SU-DHL-6 (cell line): ENCODE data around the gene PLEKHB2.

Source experiments
- H2AFZ ChIP-seq: fragments of 200-600 bp; sonication (generic); 2 replicates; pipeline ENCODE4 v1.6.1; 2014; ENCODE audit warnings: low read depth, mild to moderate bottlenecking, moderate library complexity, mixed read lengths, antibody characterized with exemption, low read length; ENCODE audit not compliant: severe bottlenecking
- H3F3A ChIP-seq: fragments of 200-600 bp; shearing (Covaris generic); 2 replicates; pipeline ENCODE4 v1.6.0; 2016; ENCODE audit warnings: antibody characterized with exemption, mild to moderate bottlenecking; ENCODE audit not compliant: insufficient read depth
- H3K27ac ChIP-seq: fragments of 200-600 bp; sonication (generic); 2 replicates; pipeline ENCODE4 v1.5.1; 2016; ENCODE audit warnings: low read depth, mild to moderate bottlenecking, low read length, moderate library complexity, mixed read lengths
- H3K27me3 ChIP-seq: fragments of 200-600 bp; sonication (generic), shearing (Covaris generic); 2 replicates; pipeline ENCODE4 v1.6.0; 2014; ENCODE audit warnings: mild to moderate bottlenecking, low read length
- H3K36me3 ChIP-seq: fragments of 200-600 bp; sonication (generic); 2 replicates; pipeline ENCODE4 v1.6.1; 2014; ENCODE audit warnings: mild to moderate bottlenecking, low read length, mixed read lengths
- H3K4me2 ChIP-seq: fragments of 300-600, 200-600 bp; shearing (Covaris generic), sonication (generic); 2 replicates; pipeline ENCODE4 v1.6.0; 2014; ENCODE audit warnings: low read length, low read depth, mild to moderate bottlenecking; ENCODE audit not compliant: poor library complexity, severe bottlenecking
- H3K4me3 ChIP-seq: fragments of 200-600 bp; sonication (generic); 2 replicates; pipeline ENCODE4 v1.5.1; 2014; ENCODE audit warnings: antibody characterized with exemption, low read length, mild to moderate bottlenecking, mixed read lengths; ENCODE audit not compliant: insufficient read depth, poor library complexity, severe bottlenecking
- H3K79me2 ChIP-seq: fragments of 200-600 bp; sonication (generic); 2 replicates; pipeline ENCODE4 v1.6.1; 2014; ENCODE audit warnings: mild to moderate bottlenecking, low read length, moderate library complexity; ENCODE audit not compliant: insufficient read depth
- H3K9ac ChIP-seq: fragments of 200-600 bp; sonication (generic); 2 replicates; pipeline ENCODE4 v1.7.0; 2014; ENCODE audit warnings: mild to moderate bottlenecking, low read length
- H3K9me2 ChIP-seq: fragments of 200-600 bp; sonication (generic); replicated peaks from 2 replicates; pipeline ENCODE4 v1.6.1; 2014; ENCODE audit warnings: low read length; ENCODE audit not compliant: insufficient read depth
- H3K9me3 ChIP-seq: fragments of 200-600 bp; sonication (generic); 2 replicates; pipeline ENCODE4 v1.6.1; 2014; ENCODE audit warnings: low read length, mixed read lengths; ENCODE audit not compliant: insufficient read depth
- H4K20me1 ChIP-seq: fragments of 200-600 bp; sonication (generic); 2 replicates; pipeline ENCODE4 v1.6.1; 2014; ENCODE audit warnings: low read depth, mild to moderate bottlenecking, antibody characterized with exemption, low read length, moderate library complexity, mixed read lengths
- EZH2phosphoT487 ChIP-seq: fragments of 200-600 bp; sonication (generic), shearing (Covaris generic); conservative IDR thresholded peaks from 2 replicates; pipeline ENCODE4 v1.6.1; 2018; ENCODE audit warnings: mild to moderate bottlenecking, antibody characterized with exemption, low read length, moderate library complexity, mixed read lengths
- TF ChIP-seq, protein P1 (sequence below): fragments of 200-600 bp; sonication (generic); IDR thresholded peaks from one replicate; pipeline ENCODE4 v1.5.1; 2017; ENCODE audit warnings: antibody characterized with exemption, mild to moderate bottlenecking, low read length, moderate library complexity; ENCODE audit not compliant: insufficient read depth, poor library complexity, severe bottlenecking

PLEKHB2 gene

DNA sequence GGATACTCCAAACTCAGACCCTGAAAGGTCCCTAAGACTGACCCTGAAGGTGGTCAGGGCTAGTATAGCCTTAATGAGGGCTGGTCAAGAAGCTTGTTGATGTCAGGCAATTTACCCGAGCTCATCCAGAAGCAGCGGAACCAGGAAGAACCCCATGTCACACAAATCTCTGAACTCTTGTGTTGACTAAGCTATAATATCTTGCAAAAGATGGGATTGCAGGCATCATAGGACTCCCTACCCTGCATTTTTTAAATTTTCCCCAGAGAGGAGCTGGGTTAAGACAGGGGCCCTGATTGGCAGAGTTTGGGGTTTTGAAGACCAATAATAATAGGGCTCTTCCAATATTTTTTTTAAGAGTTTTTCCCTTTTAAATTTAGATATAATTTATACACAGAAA lies 2.0 kb upstream of the PLEKHB2 start:
- Histone ChIP-seq H3K4me3 (no peak overlapping the region), H3F3A (peaks cover 9% of the 10 kb centered on the region; the same call in 1 of the 2 replicates), H2AFZ (peak overlapping the region; percentile 29), H4K20me1 (no peaks in the 10 kb centered on the region; the same call in 1 of the 2 replicates), H3K4me2 (no peak overlapping the region), H3K9me3 (no peaks in the 10 kb centered on the region), H3K27me3 (no peaks in the 10 kb centered on the region), H3K9ac (no peak overlapping the region), H3K27ac (no peak overlapping the region), H3K36me3 (no peaks in the 10 kb centered on the region), H3K9me2 (no peaks in the 10 kb centered on the region), H3K79me2 (peaks cover 30% of the 10 kb centered on the region)
- TF ChIP-seq, protein P1, sequence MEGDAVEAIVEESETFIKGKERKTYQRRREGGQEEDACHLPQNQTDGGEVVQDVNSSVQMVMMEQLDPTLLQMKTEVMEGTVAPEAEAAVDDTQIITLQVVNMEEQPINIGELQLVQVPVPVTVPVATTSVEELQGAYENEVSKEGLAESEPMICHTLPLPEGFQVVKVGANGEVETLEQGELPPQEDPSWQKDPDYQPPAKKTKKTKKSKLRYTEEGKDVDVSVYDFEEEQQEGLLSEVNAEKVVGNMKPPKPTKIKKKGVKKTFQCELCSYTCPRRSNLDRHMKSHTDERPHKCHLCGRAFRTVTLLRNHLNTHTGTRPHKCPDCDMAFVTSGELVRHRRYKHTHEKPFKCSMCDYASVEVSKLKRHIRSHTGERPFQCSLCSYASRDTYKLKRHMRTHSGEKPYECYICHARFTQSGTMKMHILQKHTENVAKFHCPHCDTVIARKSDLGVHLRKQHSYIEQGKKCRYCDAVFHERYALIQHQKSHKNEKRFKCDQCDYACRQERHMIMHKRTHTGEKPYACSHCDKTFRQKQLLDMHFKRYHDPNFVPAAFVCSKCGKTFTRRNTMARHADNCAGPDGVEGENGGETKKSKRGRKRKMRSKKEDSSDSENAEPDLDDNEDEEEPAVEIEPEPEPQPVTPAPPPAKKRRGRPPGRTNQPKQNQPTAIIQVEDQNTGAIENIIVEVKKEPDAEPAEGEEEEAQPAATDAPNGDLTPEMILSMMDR: no peak
- no peak for TF ChIP-seq EZH2phosphoT487

DNA sequence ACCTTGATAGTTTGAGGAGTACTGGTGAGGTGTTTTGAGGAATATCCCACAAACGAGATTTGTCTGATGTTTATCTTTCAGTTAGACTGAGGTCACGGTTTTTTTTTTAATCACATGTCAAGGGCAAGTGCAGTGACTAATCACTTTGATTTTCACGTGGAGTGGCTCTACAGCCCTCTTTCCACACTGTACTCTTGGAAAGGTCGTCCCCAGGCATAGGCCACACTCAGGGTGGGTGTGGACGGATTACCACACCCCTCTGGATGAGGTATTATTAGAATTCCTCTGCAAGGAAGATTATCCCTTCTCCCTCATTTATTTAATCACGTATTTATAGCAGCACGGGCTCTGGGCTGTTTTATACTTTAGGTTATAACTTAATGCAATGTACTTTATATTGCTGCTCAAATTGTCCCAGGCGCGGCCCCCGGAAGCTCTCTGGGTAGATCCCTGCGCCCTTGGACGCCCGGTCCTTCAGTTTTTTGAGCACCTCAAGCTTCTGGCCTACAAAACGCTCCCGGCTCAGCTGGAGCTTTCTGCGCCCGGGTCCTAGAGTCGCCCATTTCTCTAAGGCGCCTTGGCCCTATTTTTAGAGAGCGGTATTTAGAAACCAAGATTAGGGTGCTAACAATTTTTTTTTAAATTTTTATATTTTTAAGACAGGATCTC lies 515 bp upstream of the PLEKHB2 start:
- TF ChIP-seq, protein P1: no peak
- no peak for TF ChIP-seq EZH2phosphoT487
- peaks cover 9% of the 10 kb centered on the region; the same call in 1 of the 2 replicates for H3F3A ChIP-seq
- peak overlapping the region; percentile 59 for H3K27ac ChIP-seq
- H3K36me3 ChIP-seq: no peaks in the 10 kb centered on the region
- peak overlapping the region; percentile 89 for H3K9ac ChIP-seq
- no peaks in the 10 kb centered on the region for H3K9me2 ChIP-seq
- H3K4me3 ChIP-seq: peak overlapping the region; percentile 68
- no peaks in the 10 kb centered on the region for H3K27me3 ChIP-seq
- H4K20me1 ChIP-seq: no peaks in the 10 kb centered on the region; the same call in 1 of the 2 replicates
- H2AFZ ChIP-seq: peak overlapping the region; percentile 75
- H3K9me3 ChIP-seq: no peaks in the 10 kb centered on the region
- peak overlapping the region; percentile 95 for H3K4me2 ChIP-seq
- H3K79me2 ChIP-seq: peaks cover 45% of the 10 kb centered on the region

DNA sequence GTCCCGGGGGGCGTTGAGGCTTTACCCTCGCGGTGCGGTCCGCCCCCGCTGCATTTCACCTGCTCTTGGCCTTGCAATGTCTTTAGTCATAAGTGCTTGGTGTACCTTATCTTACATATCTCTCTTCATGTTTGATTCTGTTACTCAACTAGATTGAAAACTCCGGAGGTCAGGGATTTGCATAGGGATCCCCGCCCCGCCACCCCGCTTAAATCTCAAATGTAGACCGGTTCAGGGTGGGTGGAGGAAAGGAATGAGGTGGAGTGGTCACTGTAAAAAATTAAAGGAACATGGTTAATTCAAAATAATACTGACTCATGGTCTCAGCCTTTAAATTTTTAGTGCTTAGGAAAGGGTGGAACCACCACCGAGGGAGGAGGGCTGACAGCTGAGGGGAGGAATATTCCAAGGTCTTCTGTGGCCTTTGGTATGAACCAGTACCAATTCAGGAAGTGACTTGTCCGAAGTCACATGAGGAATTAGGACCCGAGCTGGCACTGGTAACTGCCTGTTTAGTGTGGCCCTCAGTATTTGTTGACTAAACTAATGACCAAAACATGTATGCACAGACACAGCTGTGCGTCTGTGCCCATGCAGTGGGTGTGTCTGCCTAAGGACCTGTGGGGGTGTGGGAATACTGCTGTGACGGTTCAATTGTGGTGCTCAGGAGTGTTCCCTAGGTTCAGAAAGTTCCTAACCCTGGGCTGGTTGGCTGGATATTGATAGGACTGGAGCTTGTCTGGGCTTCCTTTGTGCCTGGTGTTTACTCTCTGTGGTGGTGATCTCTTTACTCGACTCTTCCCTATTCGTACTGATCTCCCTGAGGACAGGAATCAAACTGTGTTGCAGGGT lies 1.0 kb downstream of the PLEKHB2 start:
- Histone ChIP-seq H3K36me3 (no peaks in the 10 kb centered on the region), H3K9ac (peak overlapping the region; percentile 89), H3K4me2 (peak overlapping the region; percentile 95), H3K9me2 (no peaks in the 10 kb centered on the region), H3K79me2 (peaks cover 61% of the 10 kb centered on the region), H3K27me3 (no peaks in the 10 kb centered on the region), H4K20me1 (no peaks in the 10 kb centered on the region; the same call in 1 of the 2 replicates), H3K4me3 (peak overlapping the region; percentile 68), H2AFZ (peak overlapping the region; percentile 75), H3K27ac (peak overlapping the region; percentile 48; the same call in 1 of the 2 replicates), H3K9me3 (no peaks in the 10 kb centered on the region), H3F3A (peaks cover 9% of the 10 kb centered on the region; the same call in 1 of the 2 replicates)
- TF ChIP-seq EZH2phosphoT487: no peak
- TF ChIP-seq, protein P1: no peak
